GM18507 (cell line): ENCODE measurements around the gene RAB7A.
"Not testable (repeated sequence)": the region's sequence is repeated elsewhere in the genome, so short reads cannot be mapped to it uniquely, and the experiment has no call there.

Experiments used
- DNase-seq: peaks from one replicate; pipeline ENCODE4 v3.0.0; 2011; ENCODE audit warnings: low read depth; ENCODE audit not compliant: insufficient read length; ENCODE audit errors: extremely low spot score
- FAIRE-seq: peaks from 2 replicates; lab custom pipeline; 2011; peaks lifted over from hg19 to GRCh38; lab: Jason Lieb, UNC

The RAB7A gene

DNA sequence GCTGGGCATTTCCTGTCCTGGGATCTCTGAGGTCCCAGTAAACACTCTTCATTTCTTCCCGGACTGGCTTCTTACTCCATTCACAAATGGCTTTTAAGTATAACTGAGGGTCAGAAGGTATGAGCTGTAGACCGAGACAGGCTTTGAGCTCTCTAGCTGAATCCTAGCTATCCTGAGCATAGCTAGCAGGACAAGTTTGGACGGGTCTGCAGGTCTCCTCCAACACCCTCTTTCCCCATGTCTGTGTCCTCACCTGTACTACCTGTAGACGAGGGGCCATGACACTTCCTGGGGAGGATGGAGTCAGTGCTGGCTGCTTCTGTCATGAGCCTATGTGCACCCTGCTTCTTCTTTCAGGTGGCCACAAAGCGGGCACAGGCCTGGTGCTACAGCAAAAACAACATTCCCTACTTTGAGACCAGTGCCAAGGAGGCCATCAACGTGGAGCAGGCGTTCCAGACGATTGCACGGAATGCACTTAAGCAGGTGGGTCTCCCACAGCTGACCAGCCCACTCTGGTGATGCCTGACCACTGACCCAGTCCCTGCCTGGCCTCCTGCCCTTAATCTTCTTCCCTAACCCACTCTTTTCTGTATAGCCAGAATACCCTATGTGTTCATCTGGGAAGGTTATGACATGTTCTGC is 81.3 kb downstream of the RAB7A start:
- FAIRE-seq (no peak), DNase-seq (no peak)

DNA sequence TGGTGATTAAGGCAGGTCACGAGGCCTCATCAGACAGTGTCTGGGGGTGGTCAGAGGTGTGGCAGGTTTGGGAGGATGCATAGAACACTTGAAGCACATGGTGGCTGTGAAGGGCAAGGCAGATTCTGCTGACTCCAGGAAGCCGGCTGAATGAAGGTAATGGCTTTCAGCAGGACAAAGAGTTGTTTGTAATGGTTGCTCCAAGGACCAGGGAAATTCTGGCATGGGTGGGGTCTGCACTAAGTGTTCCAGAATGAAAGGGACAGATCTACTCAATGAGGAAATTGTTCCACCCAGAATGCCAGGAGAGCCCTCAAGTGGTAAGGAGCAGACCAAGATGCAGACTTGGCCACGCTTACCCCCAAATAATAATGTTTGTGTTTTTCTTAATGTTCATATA is 82.7 kb downstream of the RAB7A start:
- DNase-seq: no peak
- FAIRE-seq: no peak

DNA sequence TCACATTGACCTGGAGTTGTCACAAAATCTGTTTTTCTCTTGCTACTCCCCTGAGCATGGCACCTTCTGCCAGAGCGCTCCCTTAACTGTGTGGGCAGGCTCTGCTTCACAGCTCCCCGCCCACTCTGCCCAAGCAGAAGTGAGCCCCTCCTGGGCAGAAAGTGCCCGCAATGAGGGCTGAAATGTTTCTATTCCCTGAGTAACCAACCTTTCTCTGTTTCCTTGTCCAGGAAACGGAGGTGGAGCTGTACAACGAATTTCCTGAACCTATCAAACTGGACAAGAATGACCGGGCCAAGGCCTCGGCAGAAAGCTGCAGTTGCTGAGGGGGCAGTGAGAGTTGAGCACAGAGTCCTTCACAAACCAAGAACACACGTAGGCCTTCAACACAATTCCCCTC is 87.1 kb downstream of the RAB7A start:
- DNase-seq (no peak), FAIRE-seq (no peak)

DNA sequence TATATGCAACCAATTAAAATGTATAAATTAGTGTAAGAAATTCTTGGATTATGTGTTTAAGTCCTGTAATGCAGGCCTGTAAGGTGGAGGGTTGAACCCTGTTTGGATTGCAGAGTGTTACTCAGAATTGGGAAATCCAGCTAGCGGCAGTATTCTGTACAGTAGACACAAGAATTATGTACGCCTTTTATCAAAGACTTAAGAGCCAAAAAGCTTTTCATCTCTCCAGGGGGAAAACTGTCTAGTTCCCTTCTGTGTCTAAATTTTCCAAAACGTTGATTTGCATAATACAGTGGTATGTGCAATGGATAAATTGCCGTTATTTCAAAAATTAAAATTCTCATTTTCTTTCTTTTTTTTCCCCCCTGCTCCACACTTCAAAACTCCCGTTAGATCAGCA is 88.1 kb downstream of the RAB7A start:
- no peak for FAIRE-seq
- DNase-seq: no peak

DNA sequence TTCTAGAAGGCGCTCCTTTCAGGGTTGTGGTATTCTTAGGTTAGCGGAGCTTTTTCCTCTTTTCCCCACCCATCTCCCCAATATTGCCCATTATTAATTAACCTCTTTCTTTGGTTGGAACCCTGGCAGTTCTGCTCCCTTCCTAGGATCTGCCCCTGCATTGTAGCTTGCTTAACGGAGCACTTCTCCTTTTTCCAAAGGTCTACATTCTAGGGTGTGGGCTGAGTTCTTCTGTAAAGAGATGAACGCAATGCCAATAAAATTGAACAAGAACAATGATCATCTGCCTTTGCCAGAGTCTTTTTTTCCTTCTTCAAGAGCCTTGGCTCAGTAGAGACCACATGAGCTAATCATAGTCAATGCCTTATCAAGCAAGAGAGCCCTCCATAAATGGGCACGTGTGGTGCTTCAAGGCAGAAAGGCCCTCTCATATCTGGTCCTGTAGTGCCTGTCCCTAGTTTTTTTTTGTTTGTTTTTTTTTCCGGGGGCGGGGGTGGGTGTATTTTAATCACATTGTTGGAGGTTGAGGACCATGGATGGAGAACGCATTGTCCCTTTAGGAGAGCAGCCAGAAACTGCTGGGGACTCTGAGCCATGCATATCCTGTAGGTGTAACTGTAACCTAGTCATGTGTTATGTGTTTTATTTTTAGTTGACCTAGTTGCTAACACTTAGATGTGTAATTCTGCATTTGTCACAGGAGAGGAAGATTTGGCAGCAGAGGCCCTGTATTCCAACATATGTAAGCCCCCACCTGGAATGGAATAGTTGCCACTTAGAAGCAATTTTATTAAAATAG is 88.7 kb downstream of the RAB7A start:
- FAIRE-seq: no peak
- DNase-seq: no peak

DNA sequence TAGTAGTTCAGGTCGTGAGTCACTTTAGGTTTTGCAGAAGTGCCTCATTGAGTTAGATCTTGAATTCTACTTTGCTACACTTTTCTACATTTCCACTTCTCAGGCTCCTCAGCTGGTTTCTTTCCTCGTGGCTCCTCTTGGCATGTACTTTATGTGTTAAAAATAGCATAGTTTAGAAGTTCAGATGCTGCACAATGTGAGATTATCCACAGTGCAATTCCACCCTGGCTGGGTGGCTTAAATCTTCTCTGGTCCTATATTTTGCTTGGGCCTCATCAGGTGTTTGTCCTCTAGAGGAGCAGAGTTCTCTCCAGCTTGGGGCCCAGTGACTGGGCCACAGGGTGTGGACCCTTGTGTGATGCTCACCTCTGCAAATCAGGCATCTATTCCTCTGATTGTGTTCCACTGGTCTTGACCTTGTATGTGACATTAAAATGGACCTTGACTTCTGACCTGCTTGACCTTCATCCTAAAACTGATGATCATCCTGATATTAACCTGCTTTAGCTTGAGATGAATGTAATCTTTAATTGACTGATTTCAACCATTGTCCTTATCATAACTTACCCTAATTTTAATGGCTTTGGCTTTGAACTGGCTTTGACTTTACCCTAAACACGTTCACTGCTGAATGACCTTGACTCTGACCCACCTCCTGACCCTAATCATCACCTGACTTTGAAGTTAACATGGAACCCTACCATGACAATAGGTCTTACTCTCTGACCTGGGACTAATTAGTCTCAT is 89.5 kb downstream of the RAB7A start:
- no peak for FAIRE-seq
- DNase-seq: no peak

DNA sequence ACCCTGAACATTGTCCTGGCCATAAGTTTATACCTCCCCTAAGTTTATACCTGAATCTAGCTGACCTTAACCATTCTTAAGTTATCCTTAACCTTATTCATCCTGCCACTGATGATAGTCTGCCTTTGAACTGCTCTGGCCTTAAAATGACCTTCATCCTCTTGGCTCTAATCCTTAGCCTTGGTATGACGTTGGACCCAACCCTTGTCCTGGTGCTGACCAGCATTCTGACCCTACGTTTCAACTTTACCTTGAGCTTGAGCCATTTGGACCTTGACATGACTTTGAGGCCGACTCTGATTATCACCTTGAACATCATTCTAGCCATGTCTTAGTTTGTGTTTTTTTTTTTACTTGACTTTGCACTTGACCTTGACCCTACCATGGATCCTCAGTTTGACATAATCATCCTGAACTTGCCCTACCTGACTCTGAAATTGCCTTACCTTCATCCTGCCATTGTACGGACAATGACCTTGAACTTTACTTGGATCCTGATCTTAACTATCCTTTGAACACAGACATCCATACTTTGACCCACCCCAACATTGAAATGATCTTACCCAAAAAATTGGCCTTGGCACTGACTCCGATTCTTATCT is 92.3 kb downstream of the RAB7A start:
- DNase-seq: no peak
- FAIRE-seq: no peak

DNA sequence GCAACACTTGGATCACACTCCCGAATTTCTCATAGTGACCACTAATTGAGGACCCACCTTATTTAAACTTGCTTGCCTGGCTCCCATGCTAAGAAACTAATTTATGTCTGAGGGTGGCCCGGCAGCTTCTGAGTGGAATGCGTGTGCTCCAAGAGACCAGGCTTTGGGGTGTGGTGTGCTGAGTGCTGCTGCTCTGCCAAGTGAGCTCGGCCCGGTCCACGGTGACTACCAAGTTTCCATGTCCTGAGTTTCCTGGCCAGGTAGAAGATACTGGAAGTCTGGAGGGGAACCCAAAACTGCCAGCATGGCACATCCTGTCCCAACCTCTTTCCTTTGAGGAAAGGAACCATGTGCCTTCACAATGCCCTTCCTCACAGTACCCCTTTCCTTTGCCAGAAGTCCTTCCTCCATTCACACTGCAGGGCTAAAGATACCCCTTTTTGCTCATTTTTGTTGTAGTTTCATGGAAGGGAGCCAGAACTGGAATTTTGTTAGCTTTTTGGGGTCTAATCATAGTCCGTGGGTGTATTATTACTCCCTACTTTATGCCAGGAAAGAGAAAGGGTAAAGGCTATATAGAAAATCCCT is 94.4 kb downstream of the RAB7A start:
- no peak for DNase-seq
- FAIRE-seq: no peak

DNA sequence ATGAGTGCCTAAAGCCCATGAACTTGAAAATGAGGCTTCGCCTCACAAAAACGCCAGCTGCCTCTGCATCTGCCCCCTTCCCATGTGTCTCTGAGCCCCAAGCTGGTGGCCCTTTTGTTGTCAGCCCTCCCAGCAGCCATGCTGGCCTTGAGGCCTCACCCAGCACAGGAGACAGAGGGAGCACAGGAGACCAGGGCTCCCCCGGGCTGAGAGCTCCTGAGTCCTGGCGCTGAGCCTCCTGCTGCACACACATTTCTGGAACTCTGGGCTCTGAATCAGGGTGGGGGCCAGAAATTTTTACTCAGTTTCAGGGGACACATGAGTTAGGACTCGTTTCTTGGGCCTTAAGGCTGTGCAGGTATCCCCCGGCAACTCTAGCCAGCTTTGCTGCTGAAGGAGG is 97.0 kb downstream of the RAB7A start:
- FAIRE-seq: no peak
- no peak for DNase-seq

DNA sequence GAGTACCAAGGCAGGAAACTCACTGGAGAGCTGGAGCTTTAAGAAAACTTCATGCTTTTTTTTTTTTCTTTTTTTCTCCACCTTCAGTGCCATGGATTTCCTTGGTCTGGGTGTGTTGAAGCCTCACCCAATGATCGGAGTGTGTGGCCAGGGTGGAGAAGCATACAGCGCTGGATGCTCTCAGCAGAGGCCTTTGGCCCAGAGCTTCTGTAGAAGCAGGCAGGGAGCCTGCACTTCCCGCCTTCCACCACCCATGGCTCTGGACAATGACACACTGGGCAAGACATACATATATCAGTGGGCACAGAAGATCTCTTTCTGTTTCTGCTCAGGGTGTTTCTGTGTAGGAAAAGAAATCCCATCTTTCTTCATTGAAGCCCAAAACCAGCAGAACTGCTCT is 97.6 kb downstream of the RAB7A start:
- DNase-seq (no peak), FAIRE-seq (no peak)

DNA sequence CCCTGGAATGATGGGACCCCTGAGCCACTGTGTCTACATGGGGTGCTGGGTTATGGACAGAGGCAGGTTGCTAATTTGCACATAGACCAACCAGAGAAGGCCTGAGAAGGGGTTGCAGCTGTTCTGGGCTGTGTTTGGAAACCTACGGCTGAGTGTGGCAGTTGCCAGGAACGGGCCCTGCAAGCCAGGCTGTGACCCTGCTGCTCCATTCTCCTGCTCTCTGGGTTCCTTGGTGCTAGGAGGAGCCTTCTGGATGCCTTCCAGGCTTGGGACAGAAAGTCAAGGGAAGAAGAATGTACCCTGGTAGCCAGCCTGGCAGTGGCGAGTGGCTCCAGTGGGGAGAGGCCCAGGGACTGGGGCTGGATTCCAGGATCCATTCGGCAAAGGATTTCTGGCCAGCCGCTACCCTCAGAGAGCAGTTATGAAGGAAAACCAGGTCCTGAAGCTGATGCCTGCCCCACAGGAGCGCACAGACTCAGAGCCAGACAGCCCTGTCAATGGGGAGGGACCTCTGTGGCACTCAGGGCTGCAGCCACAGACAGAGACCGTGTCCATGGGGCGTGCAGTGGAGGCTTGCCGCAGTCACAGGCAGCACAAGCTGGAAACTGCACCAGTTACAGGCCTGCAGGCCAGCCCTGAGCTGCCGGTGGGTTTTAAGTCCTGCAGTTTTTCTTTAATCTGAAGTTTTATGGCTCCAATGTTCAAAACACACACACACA is 98.3 kb downstream of the RAB7A start:
- no peak for DNase-seq
- no peak for FAIRE-seq

DNA sequence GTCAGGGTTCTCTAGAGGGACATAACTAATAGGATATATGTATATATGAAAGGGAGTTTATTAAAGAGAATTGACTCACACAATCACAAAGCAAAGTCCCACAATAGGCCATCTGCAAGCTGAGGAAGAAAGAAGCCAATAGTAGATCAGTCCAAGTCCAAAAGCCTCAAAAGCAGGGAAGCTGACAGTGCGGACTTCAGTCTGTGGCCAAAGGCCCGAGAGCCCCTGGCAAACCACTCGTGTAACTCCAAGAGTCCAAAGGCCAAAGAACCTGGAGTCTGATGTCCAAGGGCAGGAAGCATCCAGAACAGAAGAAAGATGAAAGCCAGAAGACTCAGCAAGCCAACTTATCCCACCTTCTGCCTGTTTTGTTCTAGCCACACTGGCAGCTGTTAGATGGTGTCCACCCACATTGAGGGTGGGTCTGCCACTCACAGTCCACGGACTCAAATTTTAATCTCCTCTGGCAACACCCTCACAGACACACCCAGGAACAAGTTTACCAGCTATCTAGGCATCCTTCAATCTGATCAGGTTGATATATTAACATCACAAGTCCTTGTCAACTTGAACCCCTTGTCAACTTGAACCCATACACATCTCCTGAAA is 99.2 kb downstream of the RAB7A start:
- DNase-seq (no peak), FAIRE-seq (no peak)

DNA sequence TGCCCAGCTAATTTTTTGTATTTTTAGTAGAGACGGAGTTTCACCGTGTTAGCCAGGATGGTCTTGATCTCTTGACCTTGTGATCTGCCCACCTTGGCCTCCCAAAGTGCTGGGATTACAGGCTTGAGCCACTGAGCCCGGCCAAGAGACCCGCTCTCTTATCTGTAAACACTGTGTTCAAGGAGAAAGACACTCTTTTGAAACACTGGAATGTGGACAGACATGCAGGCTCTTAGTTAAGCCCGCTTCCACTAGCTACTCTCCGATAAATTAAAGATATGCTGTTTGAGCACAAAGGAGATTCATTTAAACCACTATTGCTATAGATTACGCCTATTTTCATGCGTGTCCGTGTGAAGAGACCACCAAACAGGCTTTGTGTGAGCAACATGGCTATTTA is 103.1 kb downstream of the RAB7A start:
- not testable (repeated sequence) for FAIRE-seq, DNase-seq

DNA sequence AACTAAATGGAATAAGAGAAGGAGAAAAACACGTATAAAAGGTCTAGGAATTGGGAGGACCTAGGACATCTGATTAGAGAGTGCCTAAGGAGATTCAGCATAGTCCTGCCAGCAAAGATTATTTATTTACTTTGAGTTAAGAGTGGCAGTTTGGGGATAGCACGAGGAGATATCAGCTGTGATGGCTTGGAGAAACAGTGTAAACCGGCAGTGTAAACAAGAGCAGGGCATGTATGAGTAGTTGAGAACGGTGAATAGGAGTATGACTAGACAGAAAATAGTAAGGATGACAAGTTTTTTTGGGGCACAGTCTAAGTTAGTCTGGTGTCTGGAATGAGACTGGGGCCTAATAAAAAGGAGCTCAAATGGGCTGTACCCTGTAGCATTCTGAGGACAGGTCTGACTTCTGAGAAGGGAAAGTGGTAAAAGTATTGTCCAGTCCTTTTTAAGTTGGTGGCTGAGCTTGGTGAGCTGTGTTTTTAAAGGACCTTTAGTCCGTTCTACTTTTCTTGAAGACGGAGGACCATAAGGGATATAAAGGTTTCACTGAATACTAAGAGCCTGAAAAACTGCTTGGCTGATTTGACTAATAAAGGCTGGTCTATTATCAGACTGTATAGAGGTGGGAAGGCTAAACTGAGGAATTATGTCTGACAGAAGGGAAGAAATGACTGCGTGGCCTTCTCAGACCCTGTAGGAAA is 104.1 kb downstream of the RAB7A start:
- not testable (repeated sequence) for DNase-seq, FAIRE-seq

DNA sequence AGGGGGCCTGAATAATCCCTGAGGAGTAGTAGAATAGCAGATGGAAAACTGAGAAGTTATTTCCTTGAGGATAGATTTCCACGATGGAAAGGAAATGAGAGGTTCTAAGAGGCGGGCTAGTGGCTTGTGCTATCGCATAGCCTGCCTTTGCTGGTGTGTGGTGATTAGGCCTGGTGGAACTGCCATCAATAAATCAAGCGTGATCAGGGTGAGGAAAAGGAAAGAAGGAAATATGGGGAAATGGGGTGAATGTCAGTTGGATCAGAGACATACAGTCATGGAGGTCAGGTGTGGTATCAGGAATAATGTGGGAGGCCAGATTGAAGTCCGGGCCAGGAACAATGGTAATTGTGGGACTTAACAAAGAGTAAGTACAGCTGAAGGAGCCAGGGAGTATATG is 104.8 kb downstream of the RAB7A start:
- DNase-seq, FAIRE-seq: not testable (repeated sequence)

DNA sequence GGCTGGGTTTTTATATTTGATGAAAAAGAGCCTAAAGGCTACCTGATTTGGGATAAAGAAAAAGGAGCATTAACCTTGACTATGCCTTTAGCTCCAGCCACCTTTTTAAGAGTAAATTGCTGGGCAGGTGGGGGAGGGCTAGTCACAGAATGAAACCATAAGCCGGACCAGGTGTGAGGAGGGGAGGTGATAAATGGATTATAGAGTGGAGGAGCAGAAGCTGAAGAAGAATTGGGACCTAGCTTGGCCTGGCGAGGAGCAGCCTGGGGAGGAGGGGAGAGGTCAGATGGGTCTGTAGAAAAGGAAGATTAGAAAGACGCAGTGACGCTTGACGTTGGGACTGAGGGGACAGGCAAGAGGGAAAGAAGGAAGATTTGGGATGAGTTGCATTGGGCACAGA is 107.0 kb downstream of the RAB7A start:
- DNase-seq, FAIRE-seq: not testable (repeated sequence)

DNA sequence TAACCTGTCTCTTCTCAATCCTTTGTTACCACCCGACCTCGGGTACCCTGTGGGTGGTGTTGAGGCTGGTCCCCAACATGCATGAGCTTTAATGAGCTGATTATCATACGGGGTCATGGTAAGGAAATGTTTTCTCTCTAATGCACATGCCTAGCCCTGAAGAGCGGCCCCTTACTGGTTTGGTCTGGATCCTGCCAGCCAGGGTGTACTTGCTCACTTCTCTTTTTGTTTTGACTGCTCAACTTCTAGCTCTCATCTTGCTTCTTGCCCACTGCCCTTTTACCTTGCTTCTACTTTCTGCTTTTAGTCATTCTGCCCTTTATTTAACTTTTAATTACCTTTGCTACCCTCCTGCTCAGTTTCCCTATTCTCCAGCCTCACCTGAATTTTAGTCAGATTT is 109.1 kb downstream of the RAB7A start:
- DNase-seq: no peak
- FAIRE-seq: no peak
